GM12891 (cell line): ENCODE measurements around the gene CCDC201.
"Not testable (repeated sequence)": the region's sequence is repeated elsewhere in the genome, so short reads cannot be mapped to it uniquely, and the experiment has no call there.

Experiments used
- DNase-seq: peaks from one replicate; pipeline ENCODE4 v3.0.0; 2011; ENCODE audit warnings: low spot score; ENCODE audit not compliant: insufficient read length
- FAIRE-seq: peaks from 2 replicates; lab custom pipeline; 2011; peaks lifted over from hg19 to GRCh38; lab: Jason Lieb, UNC
- PAX5 ChIP-seq: IDR thresholded peaks from 2 replicates; pipeline ENCODE4 v1.6.1; 2011; ENCODE audit warnings: low read length, moderate library complexity, mild to moderate bottlenecking; ENCODE audit not compliant: insufficient read depth, severe bottlenecking
- POLR2A ChIP-seq: IDR thresholded peaks from 2 replicates; pipeline ENCODE4 v1.6.1; 2011; ENCODE audit warnings: low read depth, low read length, control low read depth
- POLR2AphosphoS5 ChIP-seq: IDR thresholded peaks from 2 replicates; pipeline ENCODE4 v1.6.1; 2011; ENCODE audit warnings: low read depth, low read length, control low read depth
- POU2F2 ChIP-seq: IDR thresholded peaks from 2 replicates; pipeline ENCODE4 v1.6.1; 2011; ENCODE audit warnings: low read depth, mild to moderate bottlenecking, control low read depth, low read length, moderate library complexity
- SPI1 ChIP-seq: IDR thresholded peaks from 2 replicates; pipeline ENCODE4 v1.6.1; 2011; ENCODE audit warnings: low read depth, low read length, control low read depth
- TAF1 ChIP-seq: IDR thresholded peaks from 2 replicates; pipeline ENCODE4 v1.6.1; 2011; ENCODE audit warnings: low read depth, low read length, control low read depth

The CCDC201 gene

GRCh38 chr7:45848734-45849133, 24.1 kb downstream of the CCDC201 start:
- not testable (repeated sequence) for DNase-seq, FAIRE-seq

DNA sequence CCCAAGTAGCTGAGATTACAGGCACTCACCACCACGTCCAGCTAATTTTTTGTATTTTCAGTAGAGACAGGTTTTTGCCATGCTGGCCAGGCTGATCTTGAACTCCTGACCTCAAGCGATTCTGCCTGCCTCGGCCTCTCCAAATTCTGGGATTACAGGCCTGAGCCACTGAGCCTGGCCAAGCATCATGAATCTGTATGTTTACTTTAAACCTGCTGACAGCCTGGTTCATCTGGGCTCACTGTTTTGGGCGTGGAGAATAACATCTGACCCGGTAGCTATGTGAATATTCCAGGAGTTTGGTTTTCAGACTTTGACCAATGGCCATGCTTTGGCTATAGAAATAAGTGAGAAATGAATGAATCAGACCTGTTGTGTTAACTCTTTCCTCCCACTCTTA, 26.3 kb downstream of the CCDC201 start:
- not testable (repeated sequence) for DNase-seq

GRCh38 chr7:45841926-45842717, 30.8 kb downstream of the CCDC201 start:
- not testable (repeated sequence) for DNase-seq, FAIRE-seq

More for the DNA sequence above, 26.3 kb downstream of the CCDC201 start:
- not testable (repeated sequence) for FAIRE-seq

GRCh38 chr7:45838852-45839251, 34.0 kb downstream of the CCDC201 start:
- FAIRE-seq, DNase-seq: not testable (repeated sequence)

DNA sequence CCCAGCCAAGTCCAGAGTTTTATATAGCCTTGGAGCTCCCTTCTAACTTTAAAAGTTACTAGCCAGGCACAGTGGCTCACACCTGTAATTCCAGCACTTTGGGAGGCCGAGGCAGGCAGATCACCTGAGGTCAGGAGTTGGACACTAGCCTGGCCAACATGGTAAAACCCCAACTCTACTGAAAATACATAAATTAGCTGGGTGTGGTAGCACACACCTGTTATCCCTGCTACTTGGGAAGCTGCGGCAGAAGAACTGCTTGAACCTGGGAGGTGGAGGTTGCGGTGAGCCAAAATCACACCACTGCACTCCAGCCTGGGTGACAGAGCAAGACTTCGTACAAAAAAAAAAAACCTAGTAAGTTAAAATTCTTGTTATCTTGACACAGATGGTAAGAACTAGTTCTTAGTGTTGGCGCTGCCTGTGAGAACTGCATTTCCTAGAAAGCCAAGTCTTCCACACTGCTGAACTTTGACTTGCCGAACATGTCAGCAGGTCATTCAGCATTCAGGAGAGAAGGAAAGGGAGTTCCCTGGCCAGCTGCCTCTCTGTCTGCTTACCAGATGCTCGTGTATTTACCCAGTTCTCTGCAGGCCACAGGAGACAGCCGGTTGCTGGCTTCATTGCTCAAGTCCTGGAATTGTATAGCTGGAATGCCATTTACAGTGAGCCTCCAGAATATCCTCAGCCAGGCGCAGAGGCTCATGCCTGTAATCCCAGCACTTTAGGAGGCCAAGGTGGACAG, 40.3 kb downstream of the CCDC201 start:
- not testable (repeated sequence) for FAIRE-seq, DNase-seq

DNA sequence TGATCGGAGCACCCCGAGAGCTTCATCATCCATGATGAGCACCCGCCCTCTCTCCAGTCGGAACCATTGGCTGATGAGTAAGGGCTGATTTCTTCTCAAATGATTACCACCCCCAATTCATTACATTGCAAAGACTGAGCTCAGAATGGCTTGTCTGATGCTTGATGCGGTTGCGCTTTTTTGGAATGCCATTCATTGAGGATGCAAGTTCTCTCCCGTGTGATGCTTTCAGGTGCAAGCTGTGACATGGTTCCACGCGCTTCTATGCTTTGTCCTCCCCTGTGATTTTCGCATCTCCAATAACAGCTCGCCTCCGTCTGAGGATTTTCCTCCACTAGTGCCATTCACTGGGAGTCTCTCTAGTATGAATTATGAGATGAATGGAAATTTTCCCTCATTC, 43.0 kb downstream of the CCDC201 start:
- not testable (repeated sequence) for FAIRE-seq, DNase-seq

DNA sequence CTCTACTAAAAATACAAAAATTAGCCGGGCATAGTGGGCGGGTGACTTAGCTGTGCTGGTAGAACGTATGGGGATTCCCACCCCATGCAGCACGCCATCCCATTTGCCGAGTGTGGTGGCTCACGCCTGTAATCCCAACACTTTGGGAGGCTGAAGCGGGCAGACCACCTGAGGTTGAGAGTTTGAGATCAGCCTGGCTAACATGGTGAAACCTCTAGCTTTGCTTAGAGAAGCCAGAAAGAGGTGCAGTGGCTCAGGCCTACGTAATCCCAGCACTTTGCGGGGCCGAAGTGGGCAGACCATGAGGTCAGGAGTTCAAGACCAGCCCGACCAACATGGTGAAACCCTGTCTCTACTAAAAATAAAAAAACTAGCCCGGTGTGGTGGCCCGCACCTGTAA, 45.2 kb downstream of the CCDC201 start:
- not testable (repeated sequence) for DNase-seq, FAIRE-seq

DNA sequence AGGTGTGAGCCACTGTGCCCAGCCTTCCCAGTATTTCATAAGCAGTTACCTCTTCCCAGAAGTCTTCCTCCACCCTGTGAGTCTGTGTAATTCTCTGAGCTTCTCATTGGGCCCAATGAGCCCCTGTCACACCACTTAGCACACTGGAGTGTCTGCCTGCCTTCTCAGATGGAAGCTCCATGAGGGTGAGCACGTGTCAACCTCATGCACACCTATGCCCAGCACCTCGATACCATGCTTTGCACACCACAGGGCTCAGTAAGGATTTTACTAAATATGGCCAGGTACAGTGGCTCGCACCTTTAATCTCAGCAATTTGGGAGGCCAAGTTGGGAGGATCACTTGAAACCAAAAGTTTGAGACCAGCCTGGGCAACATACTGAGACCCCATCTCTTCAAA, 46.3 kb downstream of the CCDC201 start:
- not testable (repeated sequence) for DNase-seq, FAIRE-seq

DNA sequence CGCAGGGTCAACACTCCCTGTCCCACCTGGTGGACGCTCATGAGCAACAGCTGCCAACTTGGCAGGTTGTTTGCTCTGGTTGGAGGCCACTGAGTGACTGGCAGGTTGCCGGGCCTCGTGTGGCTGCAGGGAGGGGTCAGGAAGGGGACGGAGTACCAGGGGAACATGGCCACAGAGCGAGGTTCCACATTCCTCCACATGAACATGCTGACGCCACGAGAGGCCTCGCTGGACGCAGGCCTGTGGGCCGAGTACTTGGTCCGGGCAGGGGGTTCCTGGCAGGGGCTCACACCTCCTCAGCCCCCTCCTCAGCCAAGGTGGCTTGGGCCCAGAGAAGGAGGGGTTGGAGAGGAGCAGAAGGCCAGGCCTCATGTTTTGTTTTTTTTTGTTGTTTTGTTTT, 54.1 kb downstream of the CCDC201 start:
- not testable (repeated sequence) for DNase-seq, FAIRE-seq

DNA sequence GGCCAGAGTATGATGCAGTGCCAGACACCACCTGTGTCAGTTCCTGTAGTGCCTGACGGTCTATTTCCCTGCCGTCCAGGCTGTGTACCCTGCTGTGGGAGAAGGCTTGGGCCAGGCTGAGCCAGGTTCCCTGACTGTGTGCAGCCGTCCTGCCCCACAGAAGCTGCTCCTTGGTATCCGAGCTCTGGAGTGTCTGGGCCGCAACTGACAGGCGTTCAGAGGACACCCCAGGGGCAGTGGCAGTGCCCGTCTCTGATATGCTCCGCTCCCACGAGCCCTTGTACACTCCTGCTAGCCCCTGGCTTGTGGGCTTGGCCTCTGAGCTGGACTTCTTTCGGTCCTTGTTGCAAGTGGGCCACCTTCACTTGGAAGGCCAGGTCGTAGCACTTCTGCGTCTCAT, 55.0 kb downstream of the CCDC201 start:
- FAIRE-seq, DNase-seq: not testable (repeated sequence)

DNA sequence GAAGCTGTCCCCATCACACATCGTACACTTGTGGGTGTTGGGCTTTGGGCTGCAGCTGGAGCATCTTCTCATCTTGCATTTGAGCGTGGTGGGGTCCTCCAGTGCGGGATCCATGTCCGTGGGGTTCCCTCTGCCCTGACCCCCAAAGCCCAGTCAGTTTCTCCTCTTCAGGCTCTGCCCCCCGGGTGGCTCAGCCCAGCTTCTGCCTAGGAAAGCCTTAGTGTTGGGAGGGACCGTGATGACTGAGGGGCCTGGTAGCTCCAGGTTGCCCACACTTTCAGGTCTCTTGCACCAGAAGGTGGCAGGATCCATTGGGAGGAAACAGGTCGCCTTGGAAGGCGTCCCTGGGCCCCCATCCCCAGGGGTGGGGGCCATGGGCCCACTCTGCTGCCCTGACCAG, 55.9 kb downstream of the CCDC201 start:
- FAIRE-seq, DNase-seq: not testable (repeated sequence)

DNA sequence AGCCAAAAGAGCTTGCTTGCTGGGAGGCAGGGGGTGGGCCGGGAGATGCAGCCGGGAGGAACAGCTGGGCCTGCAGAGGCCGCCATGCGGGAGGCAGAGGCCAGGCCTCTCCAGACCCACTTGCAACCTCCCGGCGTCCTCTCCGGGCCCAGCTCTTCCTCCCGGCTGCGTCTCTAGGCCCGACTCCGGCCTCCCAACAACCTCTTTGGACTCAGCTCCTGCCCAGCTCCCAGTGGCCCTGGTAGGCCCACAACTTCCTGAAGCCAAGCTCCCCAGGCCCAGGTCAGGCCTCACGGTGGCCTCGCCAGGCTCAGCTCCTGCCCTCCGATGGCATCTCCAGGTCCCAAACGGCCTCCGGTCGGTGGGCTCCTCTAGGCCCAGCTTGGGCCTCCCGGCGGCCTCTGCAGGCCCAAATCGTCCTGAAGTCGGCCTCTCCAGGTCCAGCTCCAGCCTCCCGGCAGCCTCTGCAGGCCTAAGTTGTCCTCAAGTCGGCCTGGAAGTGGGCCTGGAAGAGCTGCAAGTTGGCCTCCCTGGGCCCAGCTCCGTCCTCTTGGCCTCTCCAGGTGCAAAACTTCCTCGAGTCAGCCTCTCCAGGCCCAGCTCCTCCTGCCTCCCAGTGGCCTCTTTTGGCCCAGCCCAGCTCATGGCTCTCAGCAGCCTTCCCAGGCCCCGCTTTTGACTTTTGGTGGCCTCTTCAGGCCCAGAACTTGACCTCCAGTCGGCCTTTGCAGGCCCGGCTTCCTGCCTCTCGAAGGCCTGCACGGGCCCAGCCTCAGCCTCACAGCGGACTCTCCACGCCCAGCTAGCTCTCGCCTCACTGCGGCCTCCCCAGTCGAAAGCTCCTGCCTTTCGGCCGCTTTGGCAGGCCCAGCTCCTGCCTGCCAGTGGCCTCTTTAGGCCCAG, 58.4 kb downstream of the CCDC201 start:
- not testable (repeated sequence) for FAIRE-seq, DNase-seq

DNA sequence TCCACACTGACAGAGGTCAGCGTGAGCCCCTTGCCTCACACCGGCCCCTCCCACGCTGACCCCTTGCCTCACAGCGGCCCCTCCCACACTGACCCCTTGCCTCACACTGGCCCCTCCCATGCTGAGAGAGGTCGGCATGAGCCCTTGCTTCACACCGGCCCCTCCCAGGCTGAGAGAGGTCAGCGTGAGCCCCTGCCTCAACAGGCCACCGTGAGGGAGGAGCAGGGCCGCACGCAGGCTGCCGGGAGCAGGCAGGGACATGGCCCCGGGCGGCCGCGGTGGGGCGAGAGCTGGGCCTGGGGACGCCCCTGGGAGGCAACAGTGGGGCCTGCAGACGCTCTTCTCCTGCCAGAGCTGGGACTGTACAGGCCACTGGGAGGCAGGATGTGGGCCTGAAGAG, 59.1 kb downstream of the CCDC201 start:
- FAIRE-seq, DNase-seq: not testable (repeated sequence)

- FAIRE-seq: no peak
Observed at GRCh38 chr7:45812946-45813345, 59.9 kb downstream of the CCDC201 start.

DNA sequence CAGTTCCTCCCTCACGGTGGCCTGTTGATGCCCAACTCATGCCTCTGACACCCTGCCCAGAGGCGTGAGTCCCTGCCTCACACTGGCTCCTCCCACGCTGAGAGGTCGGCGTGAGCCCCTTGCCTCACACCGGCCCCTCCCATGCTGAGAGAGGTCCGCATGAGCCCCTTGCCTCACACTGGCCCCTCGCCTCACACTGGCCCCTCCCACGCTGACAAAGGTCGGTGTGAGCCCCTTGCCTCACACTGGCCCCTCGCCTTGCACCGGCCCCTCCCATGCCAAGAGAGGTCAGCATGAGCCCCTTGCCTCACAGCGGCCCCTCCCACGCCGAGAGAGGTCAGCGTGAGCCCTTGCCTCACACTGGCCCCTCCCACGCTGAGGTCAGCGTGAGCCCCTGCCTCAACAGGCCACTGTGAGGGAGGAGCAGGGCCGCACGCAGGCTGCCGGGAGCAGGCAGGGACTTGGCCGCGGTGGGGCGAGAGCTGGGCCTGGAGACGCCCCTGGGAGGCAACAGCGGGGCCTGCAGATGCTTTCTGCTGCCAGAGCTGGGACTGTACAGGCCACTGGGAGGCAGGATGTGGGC, 61.1 kb downstream of the CCDC201 start:
- not testable (repeated sequence) for DNase-seq, FAIRE-seq

More at GRCh38 chr7:45812946-45813345, 59.9 kb downstream of the CCDC201 start:
- no peak for TF ChIP-seq POU2F2
- no peak for TF ChIP-seq PAX5
- TF ChIP-seq POLR2A: no peak
- no peak for TF ChIP-seq POLR2AphosphoS5
- TF ChIP-seq SPI1: no peak
- TF ChIP-seq TAF1: no peak
- DNase-seq: no peak

- not testable (repeated sequence) for DNase-seq, FAIRE-seq
Observed at GRCh38 chr7:45810451-45811005, 62.4 kb downstream of the CCDC201 start.
